OCI-LY1 (cell line): Measurements from ENCODE around the gene ITPK1.

ENCODE experiments used
- H2AFZ ChIP-seq: fragments of 200-600 bp; sonication (generic), shearing (Covaris generic); 2 replicates; pipeline ENCODE4 v1.6.0; 2014; ENCODE audit warnings: antibody characterized with exemption, mild to moderate bottlenecking, low read length
- H3F3A ChIP-seq: fragments of 200-600 bp; sonication (generic), shearing (Covaris generic); 2 replicates; pipeline ENCODE4 v1.6.0; 2014; ENCODE audit warnings: mild to moderate bottlenecking, antibody characterized with exemption, low read length, moderate library complexity; ENCODE audit not compliant: insufficient read depth
- H3K27ac ChIP-seq: fragments of 200-600 bp; sonication (generic); 2 replicates; pipeline ENCODE4 v1.5.1; 2014; ENCODE audit warnings: low read length, mixed run types, mild to moderate bottlenecking, low read depth; ENCODE audit not compliant: poor library complexity, severe bottlenecking
- H3K27me3 ChIP-seq: fragments of 200-600 bp; sonication (generic); 2 replicates; pipeline ENCODE4 v1.6.0; 2014; ENCODE audit warnings: antibody characterized with exemption, mild to moderate bottlenecking, low read length, moderate library complexity; ENCODE audit not compliant: insufficient read depth
- H3K36me3 ChIP-seq: fragments of 200-600 bp; sonication (generic); 2 replicates; pipeline ENCODE4 v1.6.1; 2014; ENCODE audit warnings: mild to moderate bottlenecking, antibody characterized with exemption, low read length, moderate library complexity, mixed read lengths; ENCODE audit not compliant: insufficient read depth
- H3K4me1 ChIP-seq: fragments of 200-600 bp; sonication (generic); 2 replicates; pipeline ENCODE4 v1.5.1; 2014; ENCODE audit warnings: mild to moderate bottlenecking, low read length, moderate library complexity; ENCODE audit not compliant: insufficient read depth, severe bottlenecking
- H3K4me2 ChIP-seq: fragments of 200-600 bp; sonication (generic), shearing (Covaris generic); 2 replicates; pipeline ENCODE4 v1.6.1; 2014; ENCODE audit warnings: low read length
- H3K4me3 ChIP-seq: fragments of 200-600 bp; sonication (generic); 2 replicates; pipeline ENCODE4 v1.5.1; 2014; ENCODE audit warnings: low read length, low read depth, mild to moderate bottlenecking, mixed read lengths; ENCODE audit not compliant: poor library complexity, severe bottlenecking
- H3K79me2 ChIP-seq: fragments of 200-600 bp; shearing (Covaris generic); 2 replicates; pipeline ENCODE4 v1.6.1; 2016; ENCODE audit warnings: mixed run types, low read length, mixed read lengths; ENCODE audit not compliant: insufficient read depth
- H3K9ac ChIP-seq: fragments of 200-600 bp; sonication (generic), shearing (Covaris generic); 2 replicates; pipeline ENCODE4 v1.6.1; 2014; ENCODE audit warnings: mild to moderate bottlenecking, low read length, mixed read lengths
- H3K9me2 ChIP-seq: fragments of 200-600 bp; sonication (generic), shearing (Covaris generic); 2 replicates; pipeline ENCODE4 v1.6.1; 2014; ENCODE audit warnings: low read depth, mild to moderate bottlenecking, low read length, mixed read lengths
- H3K9me3 ChIP-seq: fragments of 200-600 bp; shearing (Covaris generic); 2 replicates; pipeline ENCODE4 v1.6.1; 2014; ENCODE audit warnings: low read length, mixed read lengths
- H4K20me1 ChIP-seq: fragments of 200-600 bp; sonication (generic), shearing (Covaris generic); 2 replicates; pipeline ENCODE4 v1.6.0; 2016; ENCODE audit warnings: mild to moderate bottlenecking, low read length; ENCODE audit not compliant: insufficient read depth
- EZH2 ChIP-seq: fragments of 200-600 bp; sonication (generic), shearing (Covaris generic); IDR thresholded peaks from 2 replicates; pipeline ENCODE4 v1.8.0; 2017; ENCODE audit warnings: borderline replicate concordance, mixed run types, mild to moderate bottlenecking, antibody characterized with exemption, low read length, moderate library complexity, mixed read lengths
- TF ChIP-seq, protein P1 (sequence below): fragments of 200-600 bp; sonication (generic), shearing (Covaris generic); IDR thresholded peaks from 2 replicates; pipeline ENCODE4 v1.5.1; 2017; ENCODE audit warnings: mild to moderate bottlenecking, antibody characterized with exemption, low read length, moderate library complexity, mixed read lengths

Gene ITPK1

DNA sequence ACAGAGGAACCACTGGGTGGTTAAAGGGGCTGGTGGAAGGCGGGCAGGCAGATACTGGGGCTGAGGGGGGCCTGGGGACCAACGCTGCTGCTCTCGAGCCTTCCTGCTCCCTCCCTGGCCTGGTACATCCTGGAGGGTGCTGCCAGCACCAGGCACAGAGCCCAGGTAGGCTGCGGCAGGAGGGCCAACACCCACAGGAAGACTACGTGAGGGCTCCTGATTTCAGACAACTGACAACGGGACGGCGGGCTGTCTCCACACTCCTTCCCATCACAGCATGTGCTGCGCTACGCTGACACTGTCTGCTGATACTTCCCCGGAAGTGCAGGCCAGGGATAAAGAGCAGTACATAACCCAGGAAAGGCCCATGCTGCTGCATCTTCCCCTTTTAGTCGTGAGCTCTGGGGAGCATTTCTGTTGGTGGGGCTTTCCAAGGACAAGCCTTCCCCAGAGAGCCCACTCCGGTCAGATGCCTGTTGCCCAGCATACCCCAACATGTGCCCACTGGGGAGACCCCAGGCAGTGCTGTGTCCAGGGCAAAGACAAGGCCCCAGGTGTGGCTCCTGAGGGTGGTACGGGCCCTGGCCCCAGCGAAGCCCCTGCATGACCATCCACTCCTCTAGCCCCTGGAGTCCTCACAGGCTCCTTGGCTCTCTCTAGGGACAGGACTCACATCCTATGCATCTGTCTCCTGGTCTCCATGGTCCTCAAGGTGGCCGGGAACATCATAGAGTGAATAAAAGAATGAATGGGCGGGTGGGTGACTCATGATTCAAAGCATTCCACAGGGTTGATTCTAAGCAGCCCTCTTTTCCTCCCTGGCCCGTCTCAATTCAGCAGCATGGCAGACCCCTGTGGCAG is 154.8 kb downstream of the ITPK1 start:
- no peak overlapping the region for H3K27ac ChIP-seq
- no peaks in the 10 kb centered on the region for H3K4me1 ChIP-seq
- no peaks in the 10 kb centered on the region for H3K27me3 ChIP-seq
- H3K36me3 ChIP-seq = no peaks in the 10 kb centered on the region
- no peak overlapping the region for H3K9ac ChIP-seq
- H4K20me1 ChIP-seq = no peaks in the 10 kb centered on the region
- H3K4me2 ChIP-seq = no peak overlapping the region
- H3F3A ChIP-seq = no peaks in the 10 kb centered on the region
- H3K9me2 ChIP-seq = no peaks in the 10 kb centered on the region
- no peak overlapping the region for H2AFZ ChIP-seq
- H3K4me3 ChIP-seq = no peak overlapping the region
- no peaks in the 10 kb centered on the region for H3K9me3 ChIP-seq
- TF ChIP-seq EZH2 = no peak
- TF ChIP-seq, protein P1, sequence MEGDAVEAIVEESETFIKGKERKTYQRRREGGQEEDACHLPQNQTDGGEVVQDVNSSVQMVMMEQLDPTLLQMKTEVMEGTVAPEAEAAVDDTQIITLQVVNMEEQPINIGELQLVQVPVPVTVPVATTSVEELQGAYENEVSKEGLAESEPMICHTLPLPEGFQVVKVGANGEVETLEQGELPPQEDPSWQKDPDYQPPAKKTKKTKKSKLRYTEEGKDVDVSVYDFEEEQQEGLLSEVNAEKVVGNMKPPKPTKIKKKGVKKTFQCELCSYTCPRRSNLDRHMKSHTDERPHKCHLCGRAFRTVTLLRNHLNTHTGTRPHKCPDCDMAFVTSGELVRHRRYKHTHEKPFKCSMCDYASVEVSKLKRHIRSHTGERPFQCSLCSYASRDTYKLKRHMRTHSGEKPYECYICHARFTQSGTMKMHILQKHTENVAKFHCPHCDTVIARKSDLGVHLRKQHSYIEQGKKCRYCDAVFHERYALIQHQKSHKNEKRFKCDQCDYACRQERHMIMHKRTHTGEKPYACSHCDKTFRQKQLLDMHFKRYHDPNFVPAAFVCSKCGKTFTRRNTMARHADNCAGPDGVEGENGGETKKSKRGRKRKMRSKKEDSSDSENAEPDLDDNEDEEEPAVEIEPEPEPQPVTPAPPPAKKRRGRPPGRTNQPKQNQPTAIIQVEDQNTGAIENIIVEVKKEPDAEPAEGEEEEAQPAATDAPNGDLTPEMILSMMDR = no peak
- H3K79me2 ChIP-seq = no peaks in the 10 kb centered on the region

DNA sequence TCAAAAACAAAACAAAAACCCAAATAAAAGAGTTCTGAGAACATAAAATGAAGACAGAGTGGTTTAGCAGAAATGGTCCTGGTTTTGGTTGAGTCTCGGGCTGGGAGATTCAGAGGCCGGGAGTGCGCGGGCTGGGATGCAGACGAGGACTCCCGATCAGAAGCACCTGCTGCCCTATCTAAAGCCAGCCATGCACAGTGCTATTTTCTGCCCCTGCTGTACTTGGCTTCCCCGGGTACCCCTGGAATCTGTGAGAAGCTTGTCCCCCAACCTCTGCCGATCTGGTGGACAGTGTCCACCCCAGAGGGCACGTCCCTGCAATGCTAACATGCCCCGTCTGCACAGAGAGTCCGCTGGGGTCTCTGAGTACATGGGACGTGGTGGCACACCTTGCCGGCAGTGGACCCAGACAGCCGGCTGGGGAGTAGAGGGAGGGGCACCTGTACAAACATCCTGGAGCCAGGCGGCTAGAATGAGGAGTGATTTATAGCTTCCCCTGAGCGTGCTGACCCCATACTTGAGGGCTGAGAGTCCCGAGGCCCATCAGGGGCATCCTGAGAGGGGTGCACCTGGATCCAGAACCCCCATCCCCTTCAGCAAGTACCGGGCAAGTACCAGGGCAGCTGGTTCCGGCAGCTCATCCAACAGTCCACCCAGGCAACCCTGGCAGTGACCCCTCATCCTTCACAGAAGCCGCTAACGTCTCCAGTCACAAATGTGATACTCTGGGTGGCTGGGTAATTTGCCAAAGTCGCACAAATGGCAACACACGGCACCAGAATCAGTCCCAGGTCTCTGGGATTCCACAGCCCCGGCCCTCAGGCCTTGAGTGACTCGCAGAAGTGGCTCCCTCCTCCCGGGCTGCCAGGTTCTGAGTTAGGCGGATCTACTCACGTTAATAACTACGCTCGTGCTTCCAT is 155.7 kb downstream of the ITPK1 start:
- no peak overlapping the region for H2AFZ ChIP-seq
- no peaks in the 10 kb centered on the region for H3K4me1 ChIP-seq
- H3F3A ChIP-seq = no peaks in the 10 kb centered on the region
- no peaks in the 10 kb centered on the region for H3K9me3 ChIP-seq
- no peak overlapping the region for H3K9ac ChIP-seq
- H3K4me2 ChIP-seq = no peak overlapping the region
- H4K20me1 ChIP-seq = no peaks in the 10 kb centered on the region
- no peaks in the 10 kb centered on the region for H3K79me2 ChIP-seq
- H3K4me3 ChIP-seq = no peak overlapping the region
- H3K36me3 ChIP-seq = no peaks in the 10 kb centered on the region
- H3K9me2 ChIP-seq = no peaks in the 10 kb centered on the region
- TF ChIP-seq EZH2 = no peak
- TF ChIP-seq, protein P1 = no peak
- no peaks in the 10 kb centered on the region for H3K27me3 ChIP-seq
- H3K27ac ChIP-seq = no peak overlapping the region

DNA sequence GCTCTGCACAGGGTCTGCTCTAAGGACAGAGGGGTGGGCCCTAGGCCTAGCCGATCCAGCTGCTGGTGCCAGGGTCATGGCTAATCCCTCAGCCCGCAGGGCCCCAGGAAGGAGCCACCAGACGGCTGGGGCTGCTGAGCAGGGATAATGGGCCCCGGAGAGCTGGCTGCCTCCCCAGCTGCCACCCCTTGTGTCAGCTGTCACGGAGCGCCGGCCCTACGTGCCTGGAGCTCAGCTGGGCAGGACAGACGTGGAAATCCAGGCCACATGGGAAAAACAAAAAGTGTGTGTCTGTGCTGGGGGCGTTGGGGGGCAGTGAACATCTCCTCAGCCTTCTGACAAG is 156.6 kb downstream of the ITPK1 start:
- H4K20me1 ChIP-seq = no peaks in the 10 kb centered on the region
- H3K4me2 ChIP-seq = no peak overlapping the region
- H3K36me3 ChIP-seq = no peaks in the 10 kb centered on the region
- no peaks in the 10 kb centered on the region for H3K9me2 ChIP-seq
- H3K79me2 ChIP-seq = no peaks in the 10 kb centered on the region
- H3K27me3 ChIP-seq = no peaks in the 10 kb centered on the region
- no peaks in the 10 kb centered on the region for H3K4me1 ChIP-seq
- no peaks in the 10 kb centered on the region for H3F3A ChIP-seq
- H3K9me3 ChIP-seq = no peaks in the 10 kb centered on the region
- no peak overlapping the region for H2AFZ ChIP-seq
- no peak overlapping the region for H3K27ac ChIP-seq
- H3K9ac ChIP-seq = no peak overlapping the region
- no peak overlapping the region for H3K4me3 ChIP-seq
- TF ChIP-seq EZH2 = no peak
- TF ChIP-seq, protein P1 = no peak
